Suprapubic skin (tissue), 3 donors: Measurements from ENCODE around the gene ATXN10.

Experiments
- CTCF ChIP-seq, 2 donors: fragments of 200-600 bp in 1 of 2; fragments of 450-650 bp in 1 of 2; sonication (generic) in 1 of 2; IDR thresholded peaks; one replicate each; pipeline ENCODE4 v1.5.1; 2016 to 2019; ENCODE audit warnings: antibody characterized with exemption in 2 of 2, mild to moderate bottlenecking in 1 of 2, moderate library complexity in 1 of 2
- POLR2A ChIP-seq, 2 donors: fragments of 450-650 bp; IDR thresholded peaks; one replicate each; pipeline ENCODE4 v1.6.1; 2017; ENCODE audit warnings: antibody characterized with exemption in 2 of 2, mild to moderate bottlenecking in 2 of 2, moderate library complexity in 2 of 2

- TF ChIP-seq CTCF (IDR thresholded peaks at IDR 0.05) = no peak
- TF ChIP-seq POLR2A (IDR thresholded peaks at IDR 0.05) = no peak
Measured at GRCh38 chr22:45799291-45799690, 127.7 kb downstream of the ATXN10 start.
